ENCODE data around the gene CNBP.
"Not testable (repeated sequence)": the region's sequence is repeated elsewhere in the genome, so short reads cannot be mapped to it uniquely, and the experiment has no call there.

CNBP gene

DNA sequence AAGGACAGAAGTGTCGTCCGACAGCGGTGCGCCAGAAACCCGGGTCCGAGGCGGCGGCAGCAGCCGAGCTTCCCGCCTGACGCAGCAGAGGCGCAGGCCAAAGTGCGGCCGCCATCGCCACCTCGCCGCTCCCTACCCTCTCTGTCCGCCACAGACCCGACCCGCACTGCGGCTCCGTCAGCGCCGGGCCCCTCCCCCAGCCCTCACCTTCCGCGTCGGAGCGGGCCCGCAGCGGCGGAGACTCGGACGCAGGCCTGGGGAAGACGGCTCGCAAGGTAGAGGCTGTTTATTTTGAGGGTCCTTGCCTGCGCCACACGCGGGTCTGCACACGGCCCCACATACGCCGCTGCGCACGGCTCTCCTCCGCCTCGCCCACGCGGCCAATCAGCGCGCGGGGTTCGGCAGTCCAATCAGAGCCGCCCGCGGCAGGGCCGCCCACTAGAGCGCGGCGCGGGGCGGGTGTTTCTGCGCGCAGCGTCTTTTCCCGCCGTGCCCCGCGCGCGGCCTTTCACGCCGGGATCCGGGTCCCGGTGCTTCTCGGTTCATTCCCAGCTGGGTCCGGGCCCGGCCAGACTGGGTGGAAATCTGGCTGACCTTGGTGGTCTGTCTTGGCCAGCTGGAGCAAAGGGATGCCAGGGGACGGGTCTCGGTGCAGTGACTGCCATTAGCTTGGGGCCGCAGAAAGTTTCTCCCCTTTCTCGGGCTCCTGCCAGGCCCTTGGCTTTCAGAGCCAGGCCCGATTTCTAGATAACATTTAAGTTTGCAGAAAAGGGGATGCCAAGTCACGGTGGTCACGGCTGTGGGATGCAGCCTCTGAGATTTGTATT, at the start of gene CNBP:
TSS of gene CNBP (minus strand) at position 328 of the 827 bp plus-strand sequence. CDS start 12,139 bp downstream, outside the sequence.
- peak; percentile 94 for DNase-seq (ENCODE audit: low spot score)

- no peak for DNase-seq (ENCODE audit: low spot score)
Observed at GRCh38 chr3:129231331-129232119, 47.8 kb upstream of the CNBP start.

- DNase-seq (ENCODE audit: low spot score): peak; percentile 63
Observed at GRCh38 chr3:129230311-129231019, 46.8 kb upstream of the CNBP start.

GRCh38 chr3:129228891-129229585, 45.3 kb upstream of the CNBP start:
- peak; percentile 83 for DNase-seq (ENCODE audit: low spot score)

DNA sequence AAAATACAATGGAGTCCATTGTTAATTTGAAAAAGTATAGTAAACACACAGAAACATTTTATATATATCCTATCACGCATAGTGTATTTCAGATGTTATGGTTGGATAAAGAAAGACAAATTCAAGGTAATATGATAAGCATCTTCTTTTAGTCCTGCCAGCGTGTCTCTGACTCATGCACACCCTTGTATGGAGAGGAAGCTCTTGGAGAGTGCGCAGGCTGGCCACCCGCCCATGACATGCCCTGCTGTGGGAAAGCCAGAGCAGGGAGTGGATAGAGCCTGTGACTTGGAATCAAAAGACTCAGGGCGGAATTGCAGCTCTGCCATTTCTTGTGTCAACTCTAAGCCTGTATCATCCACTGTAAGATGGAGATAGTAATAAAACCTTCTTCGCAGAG, 42.7 kb upstream of the CNBP start:
- DNase-seq (ENCODE audit: low spot score): peak; percentile 97

- peak; percentile 85 for DNase-seq (ENCODE audit: low spot score)
Observed at GRCh38 chr3:129224984-129225393, 41.3 kb upstream of the CNBP start.

- DNase-seq (ENCODE audit: low spot score): not testable (repeated sequence)
Observed at GRCh38 chr3:129224387-129224786, 40.7 kb upstream of the CNBP start.

GRCh38 chr3:129218742-129219141, 35.0 kb upstream of the CNBP start:
- no peak for DNase-seq (ENCODE audit: low spot score)

- DNase-seq (ENCODE audit: low spot score): no peak
Observed at GRCh38 chr3:129213238-129213637, 29.5 kb upstream of the CNBP start.

DNA sequence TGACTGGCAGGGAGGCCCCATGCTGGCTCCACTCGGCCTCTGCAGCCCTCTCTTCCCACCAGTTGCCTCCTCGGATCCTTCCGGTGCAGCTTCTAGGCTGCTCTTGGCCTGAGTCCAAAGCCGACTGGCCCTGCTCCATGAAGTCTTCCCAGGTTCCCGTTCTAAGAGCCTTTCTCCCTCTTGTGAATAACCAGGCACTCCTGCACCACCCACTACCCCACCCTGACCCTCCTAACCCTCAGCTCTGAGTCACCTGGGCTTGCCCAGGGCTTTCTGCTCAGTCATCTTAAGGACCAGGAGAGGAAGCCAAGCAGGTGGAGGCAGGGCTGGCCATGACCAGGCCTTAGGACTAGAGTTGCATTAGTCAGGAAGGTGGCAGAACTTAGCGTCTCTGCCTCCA, 28.1 kb upstream of the CNBP start:
- peak; percentile 41 for DNase-seq (ENCODE audit: low spot score)

- no peak for DNase-seq (ENCODE audit: low spot score)
Observed at GRCh38 chr3:129211345-129211744, 27.6 kb upstream of the CNBP start.

DNA sequence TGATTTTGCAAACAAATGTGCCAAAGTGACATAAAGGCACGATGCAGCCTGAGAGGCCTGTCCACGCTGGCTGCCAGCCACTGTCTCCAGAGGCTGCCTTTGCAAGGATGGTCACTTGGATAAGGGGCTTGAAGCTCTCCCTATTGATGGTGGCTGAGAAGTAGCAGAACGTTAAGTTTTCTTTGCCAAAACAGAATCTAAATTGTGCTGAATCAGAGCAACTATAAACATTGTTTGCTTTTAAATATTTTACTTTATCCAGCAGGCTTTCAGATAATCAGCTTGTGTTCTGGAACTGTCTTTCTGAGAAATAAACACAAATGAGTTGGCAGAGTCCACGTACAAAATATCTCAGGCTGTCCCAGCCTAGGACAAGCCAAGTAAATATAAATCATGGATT, 23.8 kb upstream of the CNBP start:
- DNase-seq (ENCODE audit: low spot score): no peak

GRCh38 chr3:129205109-129205832, 21.6 kb upstream of the CNBP start:
- no peak for DNase-seq (ENCODE audit: low spot score)

- no peak for DNase-seq (ENCODE audit: low spot score)
Observed at GRCh38 chr3:129204473-129204872, 20.8 kb upstream of the CNBP start.

DNA sequence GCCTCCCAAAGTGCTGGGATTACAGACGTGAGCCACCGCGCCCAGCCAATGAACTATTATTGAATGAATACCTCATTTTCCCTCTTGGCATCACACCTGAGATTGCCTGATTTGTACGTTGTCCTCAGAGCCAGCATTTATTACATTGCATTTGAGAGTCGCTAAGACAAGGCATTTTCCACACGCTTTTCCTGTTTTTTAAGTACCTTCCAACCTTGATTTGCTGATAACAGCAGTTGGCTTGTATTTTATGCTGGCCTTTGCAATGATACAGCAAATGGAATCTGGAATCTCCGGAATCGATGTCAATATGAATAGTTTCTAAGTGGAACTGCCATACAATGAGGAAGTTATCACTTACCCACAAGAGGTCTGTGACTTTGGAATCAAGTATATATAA, 15.7 kb upstream of the CNBP start:
- DNase-seq (ENCODE audit: low spot score): no peak

- DNase-seq (ENCODE audit: low spot score): no peak
Observed at GRCh38 chr3:129197321-129197720, 13.6 kb upstream of the CNBP start.

- DNase-seq (ENCODE audit: low spot score): no peak
Observed at GRCh38 chr3:129196601-129197000, 12.9 kb upstream of the CNBP start.

- peak; percentile 30 for DNase-seq (ENCODE audit: low spot score)
Observed at GRCh38 chr3:129195731-129196256, 12.1 kb upstream of the CNBP start.

GRCh38 chr3:129189793-129190192, 6.1 kb upstream of the CNBP start:
- DNase-seq (ENCODE audit: low spot score): not testable (repeated sequence)

- no peak for DNase-seq (ENCODE audit: low spot score)
Observed at GRCh38 chr3:129187857-129188256, 4.2 kb upstream of the CNBP start.

DNA sequence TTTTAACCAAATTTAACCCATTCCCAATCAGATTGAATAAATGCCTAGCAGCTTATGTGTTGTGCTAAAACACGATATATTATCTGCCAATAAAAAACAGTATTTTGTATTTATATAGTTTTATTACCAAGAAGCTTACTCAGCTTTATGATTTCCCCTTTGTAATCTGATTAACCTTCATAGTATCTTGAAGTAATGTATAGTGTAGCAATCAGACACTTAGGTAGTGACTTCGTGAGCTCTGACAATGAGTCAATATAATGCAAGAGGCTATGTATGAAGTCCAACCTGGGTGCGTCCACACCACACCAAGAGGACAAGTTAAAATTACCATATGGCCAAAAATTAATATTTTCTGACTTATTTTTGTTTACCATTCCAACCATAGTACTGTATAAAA, 2.1 kb upstream of the CNBP start:
- DNase-seq (ENCODE audit: low spot score): no peak
